D721Med (cell line): ENCODE measurements around the gene FBXW2.

Source experiments
- DNase-seq: peaks from one replicate; pipeline ENCODE4 v3.0.0; 2011; ENCODE audit warnings: low spot score; ENCODE audit not compliant: insufficient read length
- FAIRE-seq: peaks from 2 replicates; lab custom pipeline; 2011; peaks lifted over from hg19 to GRCh38; lab: Jason Lieb, UNC
- CTCF ChIP-seq: IDR thresholded peaks from 2 replicates; pipeline ENCODE4 v1.5.1; 2012; ENCODE audit warnings: mild to moderate bottlenecking, control low read depth; ENCODE audit not compliant: insufficient read depth; ENCODE audit errors: missing control alignments

Gene FBXW2

GRCh38 chr9:120717176-120717575 lies 76.0 kb downstream of the FBXW2 start:
- TF ChIP-seq CTCF, result no peak
- FAIRE-seq, result no peak

DNA sequence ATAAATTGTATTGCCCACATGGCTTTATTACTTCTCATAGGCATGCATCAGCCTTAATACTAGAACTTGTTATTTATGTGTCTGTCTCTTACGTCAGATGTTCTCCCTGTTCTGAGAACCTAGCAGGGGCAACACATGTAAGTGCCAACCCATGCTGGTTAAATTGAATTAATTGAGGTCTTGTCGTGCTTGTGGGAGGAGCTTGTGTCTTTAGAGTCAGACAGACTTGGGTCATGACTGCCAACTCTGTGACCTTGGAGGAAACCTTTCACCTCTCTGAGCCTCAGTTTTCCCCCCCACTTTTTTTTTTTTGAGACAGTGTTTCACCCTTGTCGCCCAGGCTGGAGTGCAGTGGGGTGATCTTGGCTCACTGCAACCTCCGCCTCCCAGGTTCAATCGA lies 76.7 kb downstream of the FBXW2 start:
- TF ChIP-seq CTCF, result no peak
- DNase-seq (no peak), FAIRE-seq (no peak)

More at GRCh38 chr9:120717176-120717575, 76.0 kb downstream of the FBXW2 start:
- DNase-seq, result no peak

DNA sequence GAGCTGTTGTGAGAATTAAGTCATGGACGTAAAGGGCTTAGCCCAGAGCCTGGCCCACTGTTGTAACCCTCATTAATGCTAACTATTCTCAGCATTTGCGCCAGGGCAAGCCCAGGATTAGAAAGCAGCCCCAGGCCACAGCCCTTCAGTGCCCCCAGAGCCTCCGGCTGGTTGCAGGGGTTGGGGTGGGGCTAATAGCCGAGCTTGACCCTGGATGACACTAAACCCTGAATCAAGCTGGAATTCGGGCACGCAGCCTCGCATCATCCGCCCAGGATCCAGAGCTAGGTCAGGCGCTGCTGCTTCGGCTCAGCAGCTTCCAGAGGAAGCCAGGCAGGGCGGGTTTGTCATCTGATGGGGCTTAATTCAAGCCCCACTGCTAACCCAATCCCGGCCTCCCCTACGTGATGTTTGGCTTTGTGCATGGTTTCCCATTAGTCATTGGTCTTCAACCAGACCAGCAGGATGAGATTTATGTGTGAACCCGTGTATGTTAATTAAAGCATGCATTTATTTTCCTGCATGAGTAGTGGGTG lies 77.8 kb downstream of the FBXW2 start:
- no peak for TF ChIP-seq CTCF
- DNase-seq, result no peak
- no peak for FAIRE-seq

DNA sequence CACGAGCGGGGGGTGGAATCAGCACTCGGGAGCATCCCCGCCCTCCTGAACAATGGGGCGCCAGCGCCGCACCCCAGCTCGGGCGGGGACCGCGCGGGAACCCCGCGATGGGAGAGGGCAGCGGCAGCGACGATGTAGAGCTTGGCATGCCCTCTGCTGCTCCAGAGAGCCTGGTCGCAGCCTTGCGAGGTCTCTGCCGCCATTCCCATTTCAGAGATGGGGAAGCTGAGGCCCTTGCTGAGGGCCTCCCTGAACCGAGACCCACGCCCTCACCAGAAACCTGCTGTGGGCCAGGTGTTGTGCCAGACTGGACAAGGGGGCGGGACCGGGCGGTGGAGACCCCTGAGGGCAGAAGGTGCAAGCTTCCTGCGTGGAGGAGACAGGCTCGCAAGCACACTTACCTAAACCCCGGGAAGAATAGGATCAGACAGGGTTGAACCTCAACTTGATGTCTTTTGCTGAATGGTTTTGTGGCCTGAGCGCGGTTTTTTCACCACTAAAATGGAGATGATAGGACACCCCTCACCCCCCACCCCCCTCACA lies 78.3 kb downstream of the FBXW2 start:
- no peak for TF ChIP-seq CTCF
- FAIRE-seq (no peak), DNase-seq (no peak)

GRCh38 chr9:120714088-120714845 lies 78.9 kb downstream of the FBXW2 start, which contains the start of gene MEGF9:
TSS of gene MEGF9 (minus strand) at chr9:120714470. CDS start at chr9:120714358, 112 bp downstream.
- TF ChIP-seq CTCF, result no peak
- FAIRE-seq (no peak), DNase-seq (peak; percentile 82)

DNA sequence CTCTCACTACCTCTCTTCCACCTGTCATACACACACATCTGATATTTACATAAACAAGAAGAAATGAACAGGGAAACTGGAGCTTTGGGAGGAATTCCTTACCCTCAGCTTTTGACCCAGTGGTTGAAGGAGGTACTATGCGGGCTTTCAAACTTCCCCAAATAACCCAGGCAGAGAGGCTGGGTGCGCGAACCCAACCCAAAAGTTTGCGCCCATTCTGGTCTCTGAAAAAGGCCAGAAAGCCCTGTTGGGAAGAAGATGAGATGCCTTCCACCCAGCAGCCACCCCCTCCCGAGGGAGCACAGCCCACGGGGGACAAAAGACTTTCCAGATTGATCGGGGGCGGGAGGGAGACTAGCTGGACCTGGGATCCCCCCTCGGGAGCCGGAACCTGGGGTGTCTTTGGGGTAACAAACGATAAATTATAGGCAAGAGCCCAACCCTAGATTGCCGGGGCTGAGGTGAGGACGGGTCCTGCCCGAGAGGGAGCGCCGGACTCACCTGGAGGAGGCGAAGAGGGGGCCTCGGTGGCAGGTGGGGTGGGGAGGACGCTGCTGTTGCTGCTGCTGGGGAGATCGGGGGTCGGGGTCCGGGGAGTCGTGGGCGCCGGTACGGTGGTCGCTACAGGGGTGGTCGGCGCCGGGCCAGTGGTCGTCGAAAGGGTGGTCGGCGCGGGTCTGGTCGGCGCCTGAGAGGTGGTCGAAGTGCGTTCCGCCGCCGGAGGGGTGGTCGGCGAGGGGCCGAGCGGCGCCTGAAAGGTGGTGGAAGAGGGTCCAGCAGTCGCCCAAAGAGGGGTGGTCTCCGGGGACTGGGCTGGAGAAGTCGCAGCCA lies 79.7 kb downstream of the FBXW2 start:
- no peak for TF ChIP-seq CTCF
- DNase-seq (no peak), FAIRE-seq (no peak)
